IMR-90 (cell line): ENCODE measurements around the gene CCHCR1. TPM values are rescaled to one million over a fixed set of nuclear protein-coding genes. Genes with fewer than 3 reads are reported as not detected.

Source experiments
- ATAC-seq: fragments of 200-7000 bp; cut with Tn5 transposase; 2 replicates; pipeline ENCODE4 v1.9.1; 2020; ENCODE audit warnings: low read depth, mild to moderate bottlenecking, moderate library complexity
- BruUV-seq: library from RNA; stranded (reverse); fragments of 400-500 nt; replicated peaks from 2 replicates; lab custom pipeline; 2021; lab: Mats Ljungman, UMichigan
- CTCF ChIA-PET: fragments of 300-600 bp; formaldehyde crosslinking; extraction: SDS; loops from one replicate; lab custom pipeline; 2021; ENCODE audit warnings: antibody characterized with exemption; lab: Yijun Ruan, JAX
- POLR2A ChIA-PET: fragments of 300-600 bp; sonication (Branson Sonifier 250); formaldehyde crosslinking; loops from one replicate; lab custom pipeline; 2022; ENCODE audit warnings: antibody characterized with exemption; ENCODE audit not compliant: unreplicated experiment; lab: Charles Lee
- DNase-seq: peaks from one replicate; pipeline ENCODE4 v3.0.0; 2013
- H2AFZ ChIP-seq: replicated peaks from 2 replicates; pipeline ENCODE3; 2013; ENCODE audit warnings: low read length, mild to moderate bottlenecking; ENCODE audit not compliant: poor library complexity
- H2AK5ac ChIP-seq: 2 replicates; pipeline ENCODE4 v1.6.1; 2013; ENCODE audit warnings: low read depth, low read length, inconsistent platforms
- H2AK9ac ChIP-seq: replicated peaks from 2 replicates; pipeline ENCODE3; 2013; ENCODE audit warnings: mild to moderate bottlenecking, low read depth, low read length, moderate library complexity; ENCODE audit not compliant: poor library complexity
- H2BK120ac ChIP-seq: 2 replicates; pipeline ENCODE4 v1.6.1; 2013; ENCODE audit warnings: low read depth, low read length, inconsistent platforms
- H2BK15ac ChIP-seq: 3 replicates; pipeline ENCODE4 v1.6.1; 2013; ENCODE audit warnings: low read depth, low read length, inconsistent platforms
- H2BK20ac ChIP-seq: 2 replicates; pipeline ENCODE4 v1.6.1; 2013; ENCODE audit warnings: low read depth, mild to moderate bottlenecking, inconsistent platforms, low read length, moderate library complexity
- H2BK5ac ChIP-seq: 2 replicates; pipeline ENCODE4 v1.6.1; 2013; ENCODE audit warnings: mild to moderate bottlenecking, low read depth, low read length, inconsistent platforms; ENCODE audit not compliant: poor library complexity, severe bottlenecking
- H3K14ac ChIP-seq: replicated peaks from 2 replicates; pipeline ENCODE4 v1.6.1; 2013; ENCODE audit warnings: low read depth, low read length, inconsistent platforms
- H3K18ac ChIP-seq: 2 replicates; pipeline ENCODE4 v1.6.1; 2013; ENCODE audit warnings: low read depth, low read length, control low read depth
- H3K23ac ChIP-seq: 2 replicates; pipeline ENCODE4 v1.6.1; 2013; ENCODE audit warnings: low read depth, low read length, inconsistent platforms
- H3K27ac ChIP-seq: 2 replicates; pipeline ENCODE4 v1.5.1; 2013; ENCODE audit warnings: mild to moderate bottlenecking, control low read depth, low read length; ENCODE audit not compliant: insufficient read depth
- H3K27me3 ChIP-seq: 2 replicates; pipeline ENCODE4 v1.6.1; 2013; ENCODE audit warnings: low read length; ENCODE audit not compliant: control insufficient read depth, insufficient read depth
- H3K36me3 ChIP-seq: 2 replicates; pipeline ENCODE4 v1.6.1; 2013; ENCODE audit warnings: low read length, mixed read lengths; ENCODE audit not compliant: control insufficient read depth, insufficient read depth
- H3K4ac ChIP-seq: 2 replicates; pipeline ENCODE4 v1.6.1; 2013; ENCODE audit warnings: low read depth, low read length, inconsistent platforms
- H3K4me1 ChIP-seq: 2 replicates; pipeline ENCODE4 v1.6.1; 2013; ENCODE audit warnings: low read length, mixed read lengths; ENCODE audit not compliant: control insufficient read depth, insufficient read depth
- H3K4me2 ChIP-seq: 2 replicates; pipeline ENCODE4 v1.6.1; 2013; ENCODE audit warnings: low read depth, mild to moderate bottlenecking, control low read depth, low read length, moderate library complexity
- H3K4me3 ChIP-seq: 2 replicates; pipeline ENCODE4 v1.5.1; 2013; ENCODE audit warnings: low read depth, mild to moderate bottlenecking, control low read depth, low read length, moderate library complexity; ENCODE audit not compliant: insufficient read depth
- H3K56ac ChIP-seq: 2 replicates; pipeline ENCODE4 v1.6.1; 2013; ENCODE audit warnings: low read length, inconsistent platforms; ENCODE audit not compliant: insufficient read depth; ENCODE audit errors: extremely low read depth
- H3K79me1 ChIP-seq, 2 experiments: 2 replicates each; pipeline ENCODE4 v1.6.1; 2013; ENCODE audit warnings: low read length in 2 of 2, inconsistent platforms in 1 of 2, low read depth in 1 of 2
- H3K9ac ChIP-seq: 2 replicates; pipeline ENCODE4 v1.6.1; 2013; ENCODE audit warnings: low read depth, low read length, control low read depth
- H3K9me1 ChIP-seq: 2 replicates; pipeline ENCODE4 v1.6.1; 2013; ENCODE audit warnings: low read length, inconsistent platforms; ENCODE audit not compliant: insufficient read depth
- H3K9me3 ChIP-seq: 2 replicates; pipeline ENCODE4 v1.6.1; 2013; ENCODE audit warnings: low read length; ENCODE audit not compliant: control insufficient read depth, insufficient read depth
- H4K20me1 ChIP-seq: 2 replicates; pipeline ENCODE4 v1.6.1; 2013; ENCODE audit warnings: low read length, inconsistent platforms; ENCODE audit not compliant: insufficient read depth
- H4K5ac ChIP-seq: 2 replicates; pipeline ENCODE4 v1.6.1; 2013; ENCODE audit warnings: mild to moderate bottlenecking, low read depth, low read length, control low read depth
- H4K8ac ChIP-seq, 2 experiments: 2 replicates each; pipeline ENCODE4 v1.6.1; 2013; ENCODE audit warnings: low read depth in 2 of 2, low read length in 2 of 2, control low read depth in 1 of 2, inconsistent platforms in 1 of 2
- H4K91ac ChIP-seq: 2 replicates; pipeline ENCODE4 v1.6.1; 2013; ENCODE audit warnings: low read depth, low read length, inconsistent platforms; ENCODE audit not compliant: insufficient read depth
- BHLHE40 ChIP-seq: fragments of 150-350 bp; IDR thresholded peaks from 2 replicates; pipeline ENCODE4 v1.6.1; 2016; ENCODE audit warnings: mild to moderate bottlenecking, low read depth, low read length
- CEBPB ChIP-seq: IDR thresholded peaks from 2 replicates; pipeline ENCODE4 v1.6.1; 2012; ENCODE audit warnings: low read depth, low read length, improper control_type of control experiment
- CHD1 ChIP-seq: IDR thresholded peaks from 2 replicates; pipeline ENCODE4 v1.6.1; 2012; ENCODE audit warnings: low read depth, low read length, improper control_type of control experiment
- ELK1 ChIP-seq: fragments of 150-350 bp; IDR thresholded peaks from 2 replicates; pipeline ENCODE4 v1.6.1; 2016; ENCODE audit warnings: low read depth, mild to moderate bottlenecking, low read length, moderate library complexity, borderline replicate concordance
- FOS ChIP-seq: fragments of 150-350 bp; IDR thresholded peaks from 2 replicates; pipeline ENCODE4 v1.6.1; 2016; ENCODE audit warnings: low read depth, low read length
- MAFK ChIP-seq: IDR thresholded peaks from 2 replicates; pipeline ENCODE4 v1.6.1; 2012; ENCODE audit warnings: low read depth, low read length, improper control_type of control experiment
- MAZ ChIP-seq: IDR thresholded peaks from 2 replicates; pipeline ENCODE4 v1.6.1; 2012; ENCODE audit warnings: low read depth, mild to moderate bottlenecking, low read length, improper control_type of control experiment, moderate library complexity, borderline replicate concordance
- MXI1 ChIP-seq: IDR thresholded peaks from 2 replicates; pipeline ENCODE4 v1.6.1; 2012; ENCODE audit warnings: low read depth, mild to moderate bottlenecking, low read length, moderate library complexity, borderline replicate concordance
- NFE2L2 ChIP-seq: fragments of 150-350 bp; IDR thresholded peaks from 2 replicates; pipeline ENCODE4 v1.6.1; 2016; ENCODE audit warnings: low read depth, mild to moderate bottlenecking, low read length
- POLR2A ChIP-seq: IDR thresholded peaks from 2 replicates; pipeline ENCODE4 v1.6.1; 2012; ENCODE audit warnings: mild to moderate bottlenecking, low read depth, low read length
- RAD21 ChIP-seq: IDR thresholded peaks from 2 replicates; pipeline ENCODE4 v1.6.1; 2012; ENCODE audit warnings: low read length, improper control_type of control experiment
- RCOR1 ChIP-seq: IDR thresholded peaks from 2 replicates; pipeline ENCODE4 v1.6.1; 2012; ENCODE audit warnings: mild to moderate bottlenecking, low read length, improper control_type of control experiment; ENCODE audit not compliant: insufficient replicate concordance
- RFX5 ChIP-seq: IDR thresholded peaks from 2 replicates; pipeline ENCODE4 v1.8.0; 2012; ENCODE audit warnings: low read depth, mild to moderate bottlenecking, low read length, moderate library complexity
- SMC3 ChIP-seq: fragments of 150-350 bp; IDR thresholded peaks from 2 replicates; pipeline ENCODE4 v1.6.1; 2016; ENCODE audit warnings: low read depth, mild to moderate bottlenecking, antibody characterized with exemption, low read length, moderate library complexity
- WGBS, 2 experiments: methylation state at CpG; one replicate each; pipeline versions ENCODE4 v1.1.5 to v1.1.7; 2013; ENCODE audit warnings: missing lambda C conversion rate in 2 of 2; ENCODE audit not compliant: insufficient read length in 1 of 2; ENCODE audit errors: extremely low coverage in 2 of 2; 5-methylcytosine and 5-hydroxymethylcytosine counted together
- dilution Hi-C: fragments of 300-500 bp; cut with HindIII; formaldehyde crosslinking; loops from one replicate; pipeline ENCODE4 v1.14.3; 2018; ENCODE audit warnings: low sequenced_read_pairs; ENCODE audit not compliant: unreplicated experiment
- in situ Hi-C: fragments of 300-500 bp; cut with MboI; formaldehyde crosslinking; loops from 3 replicates; pipeline ENCODE4 v1.14.3; 2019; ENCODE audit warnings: low sequenced_read_pairs, inconsistent platforms, mixed read lengths
- intact Hi-C: fragments of 100-400 bp; cut with micrococcal nuclease; formaldehyde crosslinking; loops from 2 replicates; pipeline ENCODE4 v1.10.0; 2022
- polyA plus RNA-seq, 3 experiments: library from polyadenylated mRNA; depleted of rRNA; stranded (reverse); fragments of >200 nt; gene quantifications; 2 replicates each; pipeline ENCODE4 v1.2.3, GENCODE V29; 2012; ENCODE audit warnings: low replicate concordance in 1 of 3
- total RNA-seq: library from RNA; depleted of rRNA; stranded (reverse); fragments of >200 nt; gene quantifications from 2 replicates; pipeline ENCODE4 v1.2.3, GENCODE V29; 2012
- TF ChIP-seq, protein P1 (sequence below): fragments of 150-350 bp; IDR thresholded peaks from 2 replicates; pipeline ENCODE4 v1.6.1; 2017; ENCODE audit warnings: mild to moderate bottlenecking, antibody characterized with exemption, low read length, low read depth
- TF ChIP-seq, protein P2 (sequence below): conservative IDR thresholded peaks from 2 replicates; pipeline ENCODE4 v1.5.1; 2012; ENCODE audit warnings: mild to moderate bottlenecking, low read depth, low read length, improper control_type of control experiment

Gene CCHCR1
- total and polyA plus RNA-seq, 2 of the 4 experiments (the other 2 are of a cell fraction) = 13.1 to 22.0 TPM

GRCh38 chr6:31154436-31154835 is 3.2 kb downstream of the CCHCR1 start:
- Histone ChIP-seq H3K79me1 (peaks cover 6 to 28% of the 10 kb centered on the region in 2 experiments), H4K91ac (no peak overlapping the region), H3K27ac (no peak overlapping the region), H3K27me3 (no peaks in the 10 kb centered on the region), H3K4me2 (no peak overlapping the region), H2BK120ac (no peak overlapping the region), H2BK20ac (no peak overlapping the region), H3K14ac (no peak overlapping the region), H2BK5ac (no peak overlapping the region), H3K9ac (no peak overlapping the region), H2AFZ (no peak overlapping the region), H3K4me1 (peaks cover 7% of the 10 kb centered on the region), H2AK9ac (peak overlapping the region; percentile 55), H4K8ac (no peak overlapping the region), H3K9me3 (no peaks in the 10 kb centered on the region), H3K9me1 (peaks cover 13% of the 10 kb centered on the region), H2AK5ac (no peak overlapping the region), H3K4me3 (no peak overlapping the region), H4K20me1 (no peaks in the 10 kb centered on the region), H3K18ac (no peak overlapping the region), H4K5ac (no peak overlapping the region), H2BK15ac (no peak overlapping the region), H3K23ac (no peak overlapping the region), H3K36me3 (peaks cover 19% of the 10 kb centered on the region), H3K56ac (no peak overlapping the region), H3K4ac (no peak overlapping the region)
- DNase-seq (no peak), ATAC-seq (no peak)
- no TSS peak for BruUV-seq
- POLR2A ChIA-PET = no interaction called here
- TF ChIP-seq MAZ (no peak), MXI1 (no peak), ELK1 (no peak), CEBPB (no peak), SMC3 (no peak), RCOR1 (no peak), NFE2L2 (no peak), FOS (no peak), POLR2A (no peak), MAFK (no peak), RAD21 (no peak), BHLHE40 (no peak), CHD1 (no peak), RFX5 (no peak)
- TF ChIP-seq, protein P1, sequence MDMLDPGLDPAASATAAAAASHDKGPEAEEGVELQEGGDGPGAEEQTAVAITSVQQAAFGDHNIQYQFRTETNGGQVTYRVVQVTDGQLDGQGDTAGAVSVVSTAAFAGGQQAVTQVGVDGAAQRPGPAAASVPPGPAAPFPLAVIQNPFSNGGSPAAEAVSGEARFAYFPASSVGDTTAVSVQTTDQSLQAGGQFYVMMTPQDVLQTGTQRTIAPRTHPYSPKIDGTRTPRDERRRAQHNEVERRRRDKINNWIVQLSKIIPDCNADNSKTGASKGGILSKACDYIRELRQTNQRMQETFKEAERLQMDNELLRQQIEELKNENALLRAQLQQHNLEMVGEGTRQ = no peak
- TF ChIP-seq, protein P2, sequence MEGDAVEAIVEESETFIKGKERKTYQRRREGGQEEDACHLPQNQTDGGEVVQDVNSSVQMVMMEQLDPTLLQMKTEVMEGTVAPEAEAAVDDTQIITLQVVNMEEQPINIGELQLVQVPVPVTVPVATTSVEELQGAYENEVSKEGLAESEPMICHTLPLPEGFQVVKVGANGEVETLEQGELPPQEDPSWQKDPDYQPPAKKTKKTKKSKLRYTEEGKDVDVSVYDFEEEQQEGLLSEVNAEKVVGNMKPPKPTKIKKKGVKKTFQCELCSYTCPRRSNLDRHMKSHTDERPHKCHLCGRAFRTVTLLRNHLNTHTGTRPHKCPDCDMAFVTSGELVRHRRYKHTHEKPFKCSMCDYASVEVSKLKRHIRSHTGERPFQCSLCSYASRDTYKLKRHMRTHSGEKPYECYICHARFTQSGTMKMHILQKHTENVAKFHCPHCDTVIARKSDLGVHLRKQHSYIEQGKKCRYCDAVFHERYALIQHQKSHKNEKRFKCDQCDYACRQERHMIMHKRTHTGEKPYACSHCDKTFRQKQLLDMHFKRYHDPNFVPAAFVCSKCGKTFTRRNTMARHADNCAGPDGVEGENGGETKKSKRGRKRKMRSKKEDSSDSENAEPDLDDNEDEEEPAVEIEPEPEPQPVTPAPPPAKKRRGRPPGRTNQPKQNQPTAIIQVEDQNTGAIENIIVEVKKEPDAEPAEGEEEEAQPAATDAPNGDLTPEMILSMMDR = no peak
- intact Hi-C loops (no loop called here), dilution Hi-C loops (no loop called here), in situ Hi-C loops (no loop called here)
- 100% methylated on average over 4 of the region's 15 CpGs; no CpG with 5 or more reads in 1 of the 2 experiments for WGBS, 2 experiments
- CTCF ChIA-PET = no interaction called here
